HG02588 (cell line): Measurements from ENCODE around the gene RPS4Y1.
"Not testable (repeated sequence)": the region's sequence is repeated elsewhere in the genome, so short reads cannot be mapped to it uniquely, and the experiment has no call there.

Experiments used
- ATAC-seq: cut with Tn5 transposase; IDR thresholded peaks from one replicate; pipeline ENCODE4 v1.9.1; 2021; ENCODE audit warnings: mild to moderate bottlenecking, moderate library complexity; ENCODE audit not compliant: unreplicated experiment

RPS4Y1 gene

DNA sequence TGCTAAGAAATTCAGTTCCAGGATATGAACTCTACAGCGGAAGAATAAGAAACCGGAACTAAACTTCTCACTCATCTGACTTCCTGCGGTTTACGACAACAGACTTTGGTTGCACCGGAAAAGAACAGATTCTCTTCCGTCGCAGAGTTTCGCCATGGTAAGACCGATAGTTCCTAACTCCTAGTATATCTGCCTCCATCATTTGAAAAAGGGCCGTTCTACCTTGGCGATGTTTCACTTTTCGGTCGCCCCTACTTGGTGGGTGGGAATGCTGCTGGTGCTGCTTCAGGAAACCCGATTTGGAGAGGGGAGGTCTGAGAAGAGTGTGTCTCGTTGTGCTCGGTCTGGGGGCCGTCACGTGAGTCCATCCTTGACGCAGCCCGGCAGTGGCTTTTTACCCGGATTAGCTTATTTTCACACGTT lies at the start of gene RPS4Y1:
Gene RPS4Y1, plus strand, starts transcription at position 132 of the 423 bp plus-strand sequence. Its CDS starts 23 bp downstream, at position 155.
- ATAC-seq, result peak; percentile 81

DNA sequence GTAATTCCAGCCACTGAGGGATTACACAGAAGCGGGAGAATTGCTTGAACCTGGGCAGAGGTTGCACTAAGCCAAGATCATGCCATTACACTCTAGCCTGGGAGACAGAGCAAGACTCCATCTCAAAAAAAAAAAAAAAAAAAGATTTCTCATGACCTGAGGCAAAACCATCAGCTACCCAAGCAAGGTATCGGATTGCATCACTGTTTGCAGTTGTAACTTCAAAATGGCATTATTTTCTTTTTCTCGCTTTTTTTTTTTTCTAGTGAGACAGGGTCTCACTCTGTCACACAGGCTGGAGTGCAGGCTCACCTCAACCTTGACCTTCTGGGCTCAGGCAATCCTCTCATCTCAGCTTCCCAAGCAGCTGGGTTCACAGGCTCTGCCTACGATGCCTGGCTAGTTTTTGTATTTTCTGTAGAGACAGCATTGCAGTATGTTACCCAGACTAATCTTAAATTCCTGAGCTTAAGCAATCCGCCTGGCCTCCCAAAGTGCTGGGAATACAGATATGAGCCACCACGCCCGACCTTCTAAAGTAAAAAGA lies 44.4 kb upstream of the RPS4Y1 start:
- ATAC-seq, result no peak

DNA sequence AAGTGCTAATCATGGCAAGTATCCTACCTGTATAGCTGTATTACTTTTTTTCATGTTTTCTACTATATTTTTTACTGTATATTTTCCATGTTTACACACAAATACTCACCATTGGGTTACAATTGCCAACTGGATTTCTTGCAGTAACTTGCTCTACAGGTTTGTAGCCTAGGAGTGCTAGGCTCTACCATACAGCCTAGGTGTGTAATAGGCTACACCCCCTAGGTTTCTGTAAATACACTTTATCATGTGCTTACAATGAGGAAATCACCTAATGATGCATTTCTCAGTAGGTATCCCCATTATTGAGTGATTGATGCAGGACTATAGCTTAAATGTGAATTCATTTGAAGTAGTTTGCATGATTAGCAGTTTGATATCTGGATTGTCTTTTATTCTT lies 43.4 kb upstream of the RPS4Y1 start:
- no peak for ATAC-seq

DNA sequence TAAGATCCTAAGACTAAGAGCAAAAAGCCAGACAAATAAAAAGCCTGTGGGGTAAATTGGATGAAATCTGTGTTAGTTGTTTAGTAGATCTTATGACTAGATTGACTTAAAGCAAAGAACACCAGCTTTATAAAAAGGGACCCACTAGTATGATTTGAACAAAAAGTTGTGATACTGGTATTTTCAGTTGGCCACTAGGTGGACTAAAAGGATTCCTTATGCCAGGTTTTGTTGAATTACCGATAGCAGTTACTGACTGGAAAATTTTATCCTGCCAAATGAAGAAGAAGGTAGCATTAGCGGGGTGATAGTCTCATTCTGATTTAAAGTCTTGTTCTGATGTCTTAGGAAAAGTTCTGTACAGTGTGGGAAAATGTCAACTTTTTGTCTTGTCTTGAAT lies 41.2 kb upstream of the RPS4Y1 start:
- no peak for ATAC-seq

- ATAC-seq, result not testable (repeated sequence)
Measured at GRCh38 chrY:2817146-2817896, 24.1 kb upstream of the RPS4Y1 start.

GRCh38 chrY:2824471-2824870 lies 16.9 kb upstream of the RPS4Y1 start:
- ATAC-seq, result no peak

DNA sequence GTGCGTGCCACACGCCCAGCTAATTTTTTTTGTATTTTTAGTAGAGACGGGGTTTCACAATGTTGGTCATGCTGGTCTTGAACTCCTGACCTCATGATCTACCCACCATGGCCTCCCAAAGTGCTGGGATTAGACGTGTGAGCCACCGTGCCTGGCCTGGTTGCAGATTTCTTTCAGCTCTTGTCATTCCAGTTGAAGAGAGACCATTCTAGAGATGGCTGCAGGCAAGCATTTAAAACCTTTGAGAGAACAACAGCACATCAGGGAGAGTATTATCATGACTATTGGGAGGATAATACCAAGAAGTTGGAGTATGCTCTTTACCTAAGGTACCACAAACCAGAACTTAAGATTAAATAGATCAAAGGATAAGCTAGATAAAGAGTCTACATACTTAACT lies 12.9 kb upstream of the RPS4Y1 start:
- no peak for ATAC-seq

- no peak for ATAC-seq
Measured at GRCh38 chrY:2835230-2835629, 6.2 kb upstream of the RPS4Y1 start.

GRCh38 chrY:2837078-2837477 lies 4.3 kb upstream of the RPS4Y1 start:
- no peak for ATAC-seq

GRCh38 chrY:2837932-2838331 lies 3.5 kb upstream of the RPS4Y1 start:
- no peak for ATAC-seq

GRCh38 chrY:2846791-2847190 lies 5.4 kb downstream of the RPS4Y1 start:
- no peak for ATAC-seq

DNA sequence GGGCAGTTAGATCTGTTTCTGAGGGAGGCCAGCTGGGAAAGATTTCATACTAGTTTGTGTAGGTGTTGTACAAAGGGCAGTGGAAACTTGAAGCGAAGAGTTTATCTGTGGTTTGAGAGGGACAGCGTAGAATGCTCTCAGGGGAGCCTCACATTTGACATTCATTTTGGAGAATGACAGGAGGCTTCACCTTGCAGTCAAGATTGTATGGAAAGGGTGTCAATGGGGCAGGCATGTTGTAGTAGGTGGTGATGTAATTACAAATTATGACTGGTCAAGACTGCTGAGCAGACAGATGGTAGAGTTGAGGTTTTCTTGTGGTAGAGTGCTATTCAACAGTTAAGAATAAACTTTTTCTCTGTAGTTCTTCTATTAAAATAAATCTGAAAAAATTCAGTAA lies 7.0 kb downstream of the RPS4Y1 start:
- no peak for ATAC-seq

DNA sequence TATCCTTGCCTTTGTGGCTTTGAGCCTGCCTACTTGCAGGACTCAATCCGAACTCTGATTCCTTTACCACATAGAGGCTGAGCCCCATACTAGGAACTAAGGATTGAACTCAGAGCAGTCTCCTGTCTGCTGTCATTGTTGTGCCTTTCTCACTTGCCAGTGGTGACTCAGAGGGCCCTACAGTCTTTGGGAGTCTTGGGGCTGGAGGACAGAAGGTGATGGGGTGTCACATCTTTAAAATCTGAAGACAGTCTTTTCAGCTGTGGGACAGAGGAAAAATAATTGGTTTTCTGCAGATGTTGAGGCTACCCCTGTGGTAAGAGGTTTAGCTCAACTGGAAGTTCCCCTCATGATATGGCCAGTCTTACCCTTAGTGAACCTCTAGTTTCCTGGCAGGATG lies 8.0 kb downstream of the RPS4Y1 start:
- no peak for ATAC-seq

GRCh38 chrY:2854145-2854774 lies 12.9 kb downstream of the RPS4Y1 start:
- no peak for ATAC-seq

- ATAC-seq, result no peak
Measured at GRCh38 chrY:2857068-2857467, 15.7 kb downstream of the RPS4Y1 start.

GRCh38 chrY:2857686-2858085 lies 16.3 kb downstream of the RPS4Y1 start:
- ATAC-seq, result no peak

- no peak for ATAC-seq
Measured at GRCh38 chrY:2859782-2860181, 18.4 kb downstream of the RPS4Y1 start.

DNA sequence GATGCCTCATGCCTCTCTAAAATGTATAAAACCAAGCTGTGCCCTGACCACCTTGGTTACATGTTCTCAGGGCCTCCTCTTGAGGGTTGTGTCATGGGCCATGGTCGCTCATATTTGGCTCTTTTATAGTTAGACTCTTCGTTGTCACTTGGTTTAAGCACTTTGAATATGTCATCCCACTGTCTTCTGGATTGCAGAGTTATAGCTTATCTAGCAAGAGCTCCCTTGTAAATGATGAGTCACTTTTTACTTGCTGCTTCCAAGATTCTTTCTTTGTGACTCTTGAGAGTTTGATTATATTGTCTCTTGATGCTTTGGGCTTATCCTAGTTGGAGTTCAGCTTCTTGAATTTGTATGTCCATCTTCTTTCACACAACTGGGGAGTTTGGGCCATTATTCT lies 19.1 kb downstream of the RPS4Y1 start:
- ATAC-seq, result no peak

DNA sequence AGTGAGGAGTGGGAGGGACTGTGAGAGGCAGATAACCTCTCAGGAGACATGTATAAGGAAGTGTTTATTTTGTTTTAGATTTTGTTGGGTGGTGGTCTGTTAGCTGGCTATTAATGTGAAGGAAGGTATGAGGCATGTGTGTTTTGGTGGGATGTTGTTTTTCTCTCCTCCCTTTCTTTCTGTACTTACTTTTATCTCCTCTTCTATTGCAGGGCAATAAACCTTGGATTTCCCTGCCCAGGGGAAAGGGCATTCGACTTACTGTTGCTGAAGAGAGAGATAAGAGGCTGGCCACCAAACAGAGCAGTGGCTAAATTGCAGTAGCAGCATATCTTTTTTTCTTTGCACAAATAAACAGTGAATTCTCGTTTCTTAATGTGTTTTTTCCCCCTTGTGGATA lies 25.2 kb downstream of the RPS4Y1 start:
- ATAC-seq, result no peak

- no peak for ATAC-seq
Measured at GRCh38 chrY:2867469-2867868, 26.1 kb downstream of the RPS4Y1 start.

DNA sequence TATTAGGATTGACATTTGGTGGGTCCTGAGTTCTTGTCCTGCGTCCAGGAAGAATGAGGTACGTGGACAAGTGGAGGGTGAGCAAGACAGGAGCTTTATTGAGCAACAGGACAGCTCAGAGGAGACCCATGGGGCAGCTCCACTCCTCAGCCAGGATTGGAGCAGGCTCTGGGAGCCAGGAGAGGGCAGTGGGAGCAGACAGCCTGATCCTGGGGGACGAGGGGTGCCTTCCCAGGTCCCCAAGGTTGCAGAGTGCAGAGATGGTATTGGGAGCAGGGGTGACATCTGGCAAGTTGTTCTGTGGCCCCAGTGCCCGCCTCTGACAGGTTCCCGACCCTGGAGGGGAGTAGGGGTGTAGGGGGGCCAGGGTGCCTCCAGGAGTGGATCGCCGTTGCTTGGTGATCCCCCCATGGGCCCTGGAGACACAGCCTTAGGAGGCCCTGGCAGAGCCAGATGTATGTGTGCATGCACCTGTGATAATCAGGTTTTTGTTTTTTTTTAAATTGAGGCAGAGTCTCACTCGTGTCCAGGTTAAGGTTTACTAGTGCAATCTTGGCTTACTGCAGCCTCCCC lies 26.7 kb downstream of the RPS4Y1 start:
- ATAC-seq, result no peak

- ATAC-seq, result not testable (repeated sequence)
Measured at GRCh38 chrY:2872234-2872633, 30.8 kb downstream of the RPS4Y1 start.
